ENCODE data around the gene ZFAND3.

Gene ZFAND3

DNA sequence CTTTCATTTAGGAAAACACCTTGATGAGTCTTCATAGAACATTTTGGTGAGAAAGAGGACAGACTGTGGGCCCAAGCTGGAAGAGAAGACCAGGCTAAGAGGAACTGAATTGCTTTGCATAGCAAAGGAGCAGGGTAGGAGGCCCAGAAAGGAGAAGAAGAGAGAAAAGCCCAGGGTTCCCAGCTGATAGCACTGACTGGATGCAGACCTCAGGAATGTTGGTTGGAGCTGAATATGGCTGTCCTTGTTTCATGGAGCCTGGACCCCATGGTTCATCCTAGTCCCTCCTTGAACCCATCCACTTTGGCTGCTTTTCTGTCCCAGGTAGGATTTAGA lies 18.0 kb upstream of the ZFAND3 start:
- Histone ChIP-seq H3K4me2 (ENCODE audit: low read depth, low read length) (no peak overlapping the region), H3K9me3 (replicated peaks; ENCODE audit: insufficient read depth, low read length) (no peaks in the 10 kb centered on the region), H3K27ac (ENCODE audit: low read length) (no peak overlapping the region), H3K4me3 (ENCODE audit: low read length) (no peak overlapping the region), H2AFZ (ENCODE audit: low read length) (no peak overlapping the region), H3F3A (ENCODE audit: insufficient read depth, low read length) (no peaks in the 10 kb centered on the region), H4K20me1 (ENCODE audit: insufficient read depth, low read length) (no peaks in the 10 kb centered on the region), H3K27me3 (replicated peaks; ENCODE audit: insufficient read depth, low read length) (no peaks in the 10 kb centered on the region), H3K36me3 (replicated peaks; ENCODE audit: insufficient read depth, low read length) (no peaks in the 10 kb centered on the region), H3K79me2 (ENCODE audit: low read length) (no peaks in the 10 kb centered on the region), H3K9me2 (replicated peaks; ENCODE audit: insufficient read depth, low read length) (no peaks in the 10 kb centered on the region), H3K4me1 (ENCODE audit: low read length) (no peaks in the 10 kb centered on the region), H3K9ac (ENCODE audit: low read length) (no peak overlapping the region)
- TF ChIP-seq, protein P1, sequence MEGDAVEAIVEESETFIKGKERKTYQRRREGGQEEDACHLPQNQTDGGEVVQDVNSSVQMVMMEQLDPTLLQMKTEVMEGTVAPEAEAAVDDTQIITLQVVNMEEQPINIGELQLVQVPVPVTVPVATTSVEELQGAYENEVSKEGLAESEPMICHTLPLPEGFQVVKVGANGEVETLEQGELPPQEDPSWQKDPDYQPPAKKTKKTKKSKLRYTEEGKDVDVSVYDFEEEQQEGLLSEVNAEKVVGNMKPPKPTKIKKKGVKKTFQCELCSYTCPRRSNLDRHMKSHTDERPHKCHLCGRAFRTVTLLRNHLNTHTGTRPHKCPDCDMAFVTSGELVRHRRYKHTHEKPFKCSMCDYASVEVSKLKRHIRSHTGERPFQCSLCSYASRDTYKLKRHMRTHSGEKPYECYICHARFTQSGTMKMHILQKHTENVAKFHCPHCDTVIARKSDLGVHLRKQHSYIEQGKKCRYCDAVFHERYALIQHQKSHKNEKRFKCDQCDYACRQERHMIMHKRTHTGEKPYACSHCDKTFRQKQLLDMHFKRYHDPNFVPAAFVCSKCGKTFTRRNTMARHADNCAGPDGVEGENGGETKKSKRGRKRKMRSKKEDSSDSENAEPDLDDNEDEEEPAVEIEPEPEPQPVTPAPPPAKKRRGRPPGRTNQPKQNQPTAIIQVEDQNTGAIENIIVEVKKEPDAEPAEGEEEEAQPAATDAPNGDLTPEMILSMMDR (IDR thresholded peaks at IDR 0.05; ENCODE audit: low read length) = no peak
- TF ChIP-seq EZH2 (optimal IDR thresholded peaks at IDR 0.05; ENCODE audit: low read depth, low read length) = no peak
- TF ChIP-seq EZH2phosphoT487 (IDR thresholded peaks at IDR 0.05; ENCODE audit: low read length) = no peak
- no peak for DNase-seq

GRCh38 chr6:37802810-37803209 lies 16.7 kb upstream of the ZFAND3 start:
- DNase-seq = no peak
- Histone ChIP-seq H4K20me1 (ENCODE audit: insufficient read depth, low read length) (no peaks in the 10 kb centered on the region), H3K36me3 (replicated peaks; ENCODE audit: insufficient read depth, low read length) (no peaks in the 10 kb centered on the region), H3K4me2 (ENCODE audit: low read depth, low read length) (no peak overlapping the region), H3K9me3 (replicated peaks; ENCODE audit: insufficient read depth, low read length) (no peaks in the 10 kb centered on the region), H3K79me2 (ENCODE audit: low read length) (no peaks in the 10 kb centered on the region), H3K9me2 (replicated peaks; ENCODE audit: insufficient read depth, low read length) (no peaks in the 10 kb centered on the region), H3F3A (ENCODE audit: insufficient read depth, low read length) (no peaks in the 10 kb centered on the region), H3K27me3 (replicated peaks; ENCODE audit: insufficient read depth, low read length) (no peaks in the 10 kb centered on the region), H3K9ac (ENCODE audit: low read length) (no peak overlapping the region), H2AFZ (ENCODE audit: low read length) (no peak overlapping the region), H3K4me1 (ENCODE audit: low read length) (no peaks in the 10 kb centered on the region), H3K4me3 (ENCODE audit: low read length) (no peak overlapping the region), H3K27ac (ENCODE audit: low read length) (no peak overlapping the region)
- TF ChIP-seq, protein P1 (IDR thresholded peaks at IDR 0.05; ENCODE audit: low read length) = no peak
- TF ChIP-seq EZH2 (optimal IDR thresholded peaks at IDR 0.05; ENCODE audit: low read depth, low read length) (no peak), EZH2phosphoT487 (IDR thresholded peaks at IDR 0.05; ENCODE audit: low read length) (no peak)

GRCh38 chr6:37804586-37804985 lies 14.9 kb upstream of the ZFAND3 start:
- Histone ChIP-seq H3K27ac (ENCODE audit: low read length) (no peak overlapping the region), H3K9me3 (replicated peaks; ENCODE audit: insufficient read depth, low read length) (no peaks in the 10 kb centered on the region), H3K9ac (ENCODE audit: low read length) (no peak overlapping the region), H3K79me2 (ENCODE audit: low read length) (no peaks in the 10 kb centered on the region), H3K4me1 (ENCODE audit: low read length) (no peaks in the 10 kb centered on the region), H4K20me1 (ENCODE audit: insufficient read depth, low read length) (no peaks in the 10 kb centered on the region), H3K36me3 (replicated peaks; ENCODE audit: insufficient read depth, low read length) (no peaks in the 10 kb centered on the region), H3K4me3 (ENCODE audit: low read length) (peak overlapping the region; percentile 28; the same call in 1 of the 2 replicates), H3K4me2 (ENCODE audit: low read depth, low read length) (peak overlapping the region; percentile 81), H3K9me2 (replicated peaks; ENCODE audit: insufficient read depth, low read length) (no peaks in the 10 kb centered on the region), H3F3A (ENCODE audit: insufficient read depth, low read length) (no peaks in the 10 kb centered on the region), H2AFZ (ENCODE audit: low read length) (peak overlapping the region; percentile 86), H3K27me3 (replicated peaks; ENCODE audit: insufficient read depth, low read length) (no peaks in the 10 kb centered on the region)
- TF ChIP-seq EZH2 (optimal IDR thresholded peaks at IDR 0.05; ENCODE audit: low read depth, low read length) (no peak), EZH2phosphoT487 (IDR thresholded peaks at IDR 0.05; ENCODE audit: low read length) (no peak)
- TF ChIP-seq, protein P1 (IDR thresholded peaks at IDR 0.05; ENCODE audit: low read length) = no peak
- DNase-seq = no peak
